Nephron (organoid): ENCODE measurements around the gene STK32C.

Source experiments
- H3K27ac Mint-ChIP-seq, 3 experiments: 2 replicates each; pipeline ENCODE4 v1.8.0; 2020; ENCODE audit warnings: mixed read lengths in 3 of 3, mild to moderate bottlenecking in 2 of 3, moderate library complexity in 1 of 3
- H3K27me3 Mint-ChIP-seq: 2 replicates; pipeline ENCODE4 v1.8.0; 2021; ENCODE audit warnings: low read depth, mild to moderate bottlenecking, moderate library complexity, mixed read lengths
- H3K36me3 Mint-ChIP-seq: 2 replicates; pipeline ENCODE4 v1.8.0; 2020; ENCODE audit warnings: low read depth, mixed read lengths
- H3K4me1 Mint-ChIP-seq: 2 replicates; pipeline ENCODE4 v1.8.0; 2020; ENCODE audit warnings: mixed read lengths
- H3K4me3 Mint-ChIP-seq, 3 experiments: 2 replicates each; pipeline ENCODE4 v1.8.0; 2020; ENCODE audit warnings: mild to moderate bottlenecking in 3 of 3, mixed read lengths in 3 of 3, moderate library complexity in 2 of 3
- H3K9me3 Mint-ChIP-seq: 2 replicates; pipeline ENCODE4 v1.8.0; 2020; ENCODE audit warnings: mixed read lengths
- CTCF ChIP-seq, 3 experiments: fragments of 200-600 bp; sonication (generic); IDR thresholded peaks; one replicate each; pipeline ENCODE4 v1.5.0; 2021; ENCODE audit warnings: antibody characterized with exemption in 3 of 3; ENCODE audit not compliant: unreplicated experiment in 3 of 3

STK32C gene

GRCh38 chr10:132304756-132305509, 2.8 kb downstream of the STK32C start:
- Mint-ChIP-seq H3K27me3 (peaks cover 55% of the 10 kb centered on the region), H3K4me1 (peaks cover 15% of the 10 kb centered on the region), H3K4me3 (peak overlapping the region; percentile 32 to 91 (median 78)), H3K27ac (no peak overlapping the region), H3K9me3 (peaks cover 12% of the 10 kb centered on the region), H3K36me3 (no peaks in the 10 kb centered on the region)
- TF ChIP-seq CTCF (IDR thresholded peaks at IDR 0.05; ENCODE audit: unreplicated experiment in 3 of 3): no peak

GRCh38 chr10:132303361-132304115, 4.2 kb downstream of the STK32C start:
- Mint-ChIP-seq H3K4me3 (peak overlapping the region in 2 of 3 experiments; percentile 46 to 48), H3K27me3 (peaks cover 51% of the 10 kb centered on the region), H3K9me3 (peaks cover 12% of the 10 kb centered on the region), H3K27ac (no peak overlapping the region), H3K36me3 (no peaks in the 10 kb centered on the region), H3K4me1 (peaks cover 15% of the 10 kb centered on the region)
- no peak for TF ChIP-seq CTCF (IDR thresholded peaks at IDR 0.05; ENCODE audit: unreplicated experiment in 3 of 3)

DNA sequence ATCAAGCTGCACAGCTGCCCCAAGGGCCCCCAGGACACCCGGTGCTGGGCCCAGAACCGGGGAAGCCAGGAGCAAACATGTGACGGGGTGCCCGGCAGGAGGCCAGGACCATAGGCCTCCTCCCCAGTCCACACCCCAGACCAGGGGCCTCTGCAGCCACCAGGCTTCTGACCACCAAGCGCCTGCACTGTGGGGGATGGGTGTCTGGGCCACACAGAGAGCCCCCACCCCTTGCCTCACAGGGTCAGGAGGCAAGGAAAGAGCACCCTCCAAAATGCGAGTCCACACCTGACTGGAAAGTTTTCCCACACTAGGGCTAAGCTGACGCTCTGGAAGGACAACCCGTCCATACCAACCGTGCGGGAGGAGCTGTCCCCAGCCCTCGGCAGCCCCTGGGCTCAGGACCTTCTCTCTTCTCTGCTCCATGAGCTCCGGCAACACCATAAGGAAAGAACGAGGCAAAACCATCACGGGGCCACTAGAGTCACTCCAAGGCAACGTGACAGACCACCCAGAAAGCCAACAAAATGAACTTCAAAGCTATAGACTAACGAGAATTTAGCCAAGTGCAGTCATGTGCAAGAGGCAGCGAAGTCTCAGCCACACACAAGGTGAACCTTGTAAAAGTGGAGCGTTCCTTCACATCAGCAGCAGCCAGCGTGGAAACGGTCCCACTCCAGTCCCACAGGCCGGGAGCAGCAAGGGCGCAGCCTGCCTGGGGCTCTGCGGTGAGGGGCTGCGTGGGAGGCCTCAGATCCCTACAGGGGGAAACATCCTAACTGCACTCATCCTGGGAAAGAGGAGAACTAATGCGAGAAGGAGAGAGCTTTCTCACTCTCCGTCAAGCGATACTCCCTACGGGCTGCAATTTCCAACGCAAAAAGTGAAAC, 5.1 kb downstream of the STK32C start:
- no peaks in the 10 kb centered on the region for H3K36me3 Mint-ChIP-seq
- peaks cover 12% of the 10 kb centered on the region for H3K9me3 Mint-ChIP-seq

DNA sequence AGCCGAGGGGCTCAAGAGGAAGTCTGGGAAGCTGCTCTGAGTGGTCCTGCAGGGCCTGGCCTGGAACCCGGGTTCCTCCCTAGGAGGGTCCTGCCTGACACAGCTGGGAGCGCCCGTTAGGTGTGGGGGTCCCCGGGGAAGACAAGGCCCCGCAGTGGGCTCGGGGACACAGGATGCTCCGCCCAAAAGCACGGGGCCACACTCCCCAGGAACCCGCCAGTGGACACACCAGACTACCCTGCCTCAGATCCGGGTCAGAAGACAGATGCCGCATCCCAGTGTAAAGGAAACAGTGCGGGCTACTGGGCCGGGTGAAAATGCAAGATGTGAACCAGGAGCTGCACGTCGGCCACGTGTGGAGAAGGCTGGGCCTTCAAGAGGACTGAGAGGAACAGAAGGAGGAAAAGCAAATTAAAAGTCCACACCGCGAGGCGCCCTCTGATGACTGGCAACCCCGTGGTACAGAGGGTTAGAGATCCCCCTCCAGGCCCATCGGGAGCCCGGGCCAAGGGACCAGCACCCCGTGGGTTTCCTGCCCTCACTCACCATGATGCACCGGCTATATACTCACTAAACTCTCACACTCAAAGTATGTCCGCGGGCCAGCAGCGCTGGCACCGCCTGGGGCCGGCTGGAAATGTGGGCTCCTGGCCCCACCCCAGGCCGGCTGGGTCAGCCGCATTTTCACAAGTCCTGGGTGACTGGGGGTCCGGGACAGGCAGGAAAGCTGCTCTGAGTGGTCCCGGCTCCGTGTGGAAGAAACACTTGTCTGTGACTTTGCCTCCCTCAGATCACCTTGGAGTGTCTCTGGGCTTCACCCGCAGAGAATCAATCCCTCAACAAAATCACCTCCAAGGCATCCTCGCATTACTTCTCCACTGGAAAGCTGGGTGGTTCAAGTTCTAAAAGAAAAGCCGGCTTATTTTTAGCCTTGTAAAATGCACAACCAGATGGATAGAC, 6.1 kb downstream of the STK32C start:
- H3K4me1 Mint-ChIP-seq: peaks cover 16% of the 10 kb centered on the region
- H3K9me3 Mint-ChIP-seq: peaks cover 12% of the 10 kb centered on the region
- H3K27ac Mint-ChIP-seq: no peak overlapping the region
- peaks cover 48% of the 10 kb centered on the region for H3K27me3 Mint-ChIP-seq
- no peaks in the 10 kb centered on the region for H3K36me3 Mint-ChIP-seq
- no peak overlapping the region for H3K4me3 Mint-ChIP-seq
- no peak for TF ChIP-seq CTCF (IDR thresholded peaks at IDR 0.05; ENCODE audit: unreplicated experiment in 3 of 3)

More for the DNA sequence above, 5.1 kb downstream of the STK32C start:
- Mint-ChIP-seq H3K27me3 (peaks cover 52% of the 10 kb centered on the region), H3K4me1 (peaks cover 15% of the 10 kb centered on the region), H3K4me3 (peak overlapping the region in 2 of 3 experiments; percentile 14 to 34), H3K27ac (no peak overlapping the region)
- TF ChIP-seq CTCF (IDR thresholded peaks at IDR 0.05; ENCODE audit: unreplicated experiment in 3 of 3): no peak

- TF ChIP-seq CTCF (IDR thresholded peaks at IDR 0.05; ENCODE audit: unreplicated experiment in 3 of 3): no peak
- H3K4me3 Mint-ChIP-seq: peak overlapping the region in 1 of 3 experiments; percentile 25
- H3K27ac Mint-ChIP-seq: no peak overlapping the region
- no peaks in the 10 kb centered on the region for H3K36me3 Mint-ChIP-seq
- peaks cover 8% of the 10 kb centered on the region for H3K9me3 Mint-ChIP-seq
- peaks cover 40% of the 10 kb centered on the region for H3K27me3 Mint-ChIP-seq
- H3K4me1 Mint-ChIP-seq: peaks cover 15% of the 10 kb centered on the region
Measured at GRCh38 chr10:132300582-132300981, 7.2 kb downstream of the STK32C start.
